Dendritic cell treated with granulocyte-macrophage colony-stimulating factor and Interleukin-4, amounts not matched to agents 40 ng/mL and 50 ng/mL, for 4 days (primary cell): Measurements from ENCODE around the gene SPDYE4.

Experiments
- H3K27ac Mint-ChIP-seq: one replicate; pipeline ENCODE4 v1.8.0; 2022; ENCODE audit warnings: mild to moderate bottlenecking, mixed read lengths
- H3K27me3 Mint-ChIP-seq: one replicate; pipeline ENCODE4 v1.8.0; 2022; ENCODE audit warnings: mild to moderate bottlenecking, mixed read lengths
- H3K36me3 Mint-ChIP-seq: one replicate; pipeline ENCODE4 v1.8.0; 2022; ENCODE audit warnings: low read depth, mixed read lengths
- H3K4me1 Mint-ChIP-seq: one replicate; pipeline ENCODE4 v1.8.0; 2022; ENCODE audit warnings: low read depth, mixed read lengths
- H3K4me3 Mint-ChIP-seq: one replicate; pipeline ENCODE4 v1.8.0; 2022; ENCODE audit warnings: mild to moderate bottlenecking, moderate library complexity, mixed read lengths
- H3K9me3 Mint-ChIP-seq: one replicate; pipeline ENCODE4 v1.8.0; 2022; ENCODE audit warnings: mixed read lengths
- intact Hi-C: fragments of 100-400 bp; cut with micrococcal nuclease; formaldehyde crosslinking; loops from one replicate; pipeline ENCODE4 v1.15.0; 2022

Gene SPDYE4

DNA sequence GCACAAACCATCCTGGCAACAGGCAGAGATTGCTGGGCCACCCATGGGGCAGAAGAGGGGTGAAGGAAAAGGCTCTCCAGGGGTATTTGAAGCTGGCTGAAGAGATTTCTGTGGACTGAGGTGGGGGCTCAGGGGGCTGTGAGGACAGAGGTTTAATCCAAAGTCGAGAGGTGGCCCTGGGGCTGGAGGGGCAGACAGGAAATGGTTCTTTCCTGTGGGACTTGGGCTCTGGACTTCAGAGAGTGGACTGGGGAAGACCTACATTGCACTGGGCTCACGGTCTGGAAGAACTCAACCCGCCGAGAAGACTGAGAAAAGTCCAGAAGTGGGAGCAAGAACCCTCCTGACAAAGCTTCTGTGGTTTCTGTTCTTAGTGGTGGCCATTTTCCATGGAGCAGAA lies 16.6 kb downstream of the SPDYE4 start:
- peaks cover 44% of the 10 kb centered on the region for H3K27me3 Mint-ChIP-seq
- H3K4me1 Mint-ChIP-seq: peaks cover 27% of the 10 kb centered on the region
- no peaks in the 10 kb centered on the region for H3K9me3 Mint-ChIP-seq
- no peak overlapping the region for H3K27ac Mint-ChIP-seq
- no peak overlapping the region for H3K4me3 Mint-ChIP-seq
- H3K36me3 Mint-ChIP-seq: peaks cover 8% of the 10 kb centered on the region
- intact Hi-C loops: no loop called here

- H3K27me3 Mint-ChIP-seq: peaks cover 42% of the 10 kb centered on the region
- intact Hi-C loops: no loop called here
Measured at GRCh38 chr17:8741366-8741765, 17.0 kb downstream of the SPDYE4 start.

DNA sequence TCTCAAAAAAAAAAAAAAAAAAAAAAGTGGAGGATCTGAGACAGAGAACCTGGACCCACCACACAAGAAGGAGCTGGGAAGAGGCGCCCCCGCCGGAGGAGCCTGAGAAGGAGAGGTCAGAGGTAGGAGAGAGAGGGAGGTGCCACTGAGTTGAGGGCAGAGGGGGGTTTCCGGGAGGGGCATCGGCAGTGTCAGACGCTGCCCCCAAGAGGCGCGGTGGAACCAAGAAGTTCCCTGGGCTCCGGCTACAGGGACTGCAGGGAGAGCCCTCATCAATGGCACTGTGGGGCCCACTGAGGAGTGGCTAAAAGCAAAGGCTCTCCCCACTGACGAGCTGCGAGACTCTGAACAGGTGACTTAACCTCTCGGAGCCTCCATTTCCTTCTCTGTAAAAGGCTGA lies 17.9 kb downstream of the SPDYE4 start:
- intact Hi-C loops: no loop called here
- Mint-ChIP-seq H3K9me3 (no peaks in the 10 kb centered on the region), H3K36me3 (peaks cover 1% of the 10 kb centered on the region), H3K4me3 (peak overlapping the region; percentile 76), H3K4me1 (peaks cover 14% of the 10 kb centered on the region), H3K27me3 (peaks cover 38% of the 10 kb centered on the region), H3K27ac (peak overlapping the region; percentile 72)

More at GRCh38 chr17:8741366-8741765, 17.0 kb downstream of the SPDYE4 start:
- Mint-ChIP-seq H3K27ac (no peak overlapping the region), H3K9me3 (no peaks in the 10 kb centered on the region), H3K4me3 (no peak overlapping the region), H3K36me3 (peaks cover 8% of the 10 kb centered on the region), H3K4me1 (peaks cover 23% of the 10 kb centered on the region)

- H3K4me1 Mint-ChIP-seq: peaks cover 14% of the 10 kb centered on the region
- no peak overlapping the region for H3K4me3 Mint-ChIP-seq
- no peak overlapping the region for H3K27ac Mint-ChIP-seq
- H3K36me3 Mint-ChIP-seq: no peaks in the 10 kb centered on the region
- peaks cover 32% of the 10 kb centered on the region for H3K27me3 Mint-ChIP-seq
- no peaks in the 10 kb centered on the region for H3K9me3 Mint-ChIP-seq
- intact Hi-C loops: no loop called here
Measured at GRCh38 chr17:8739097-8739496, 19.2 kb downstream of the SPDYE4 start.

DNA sequence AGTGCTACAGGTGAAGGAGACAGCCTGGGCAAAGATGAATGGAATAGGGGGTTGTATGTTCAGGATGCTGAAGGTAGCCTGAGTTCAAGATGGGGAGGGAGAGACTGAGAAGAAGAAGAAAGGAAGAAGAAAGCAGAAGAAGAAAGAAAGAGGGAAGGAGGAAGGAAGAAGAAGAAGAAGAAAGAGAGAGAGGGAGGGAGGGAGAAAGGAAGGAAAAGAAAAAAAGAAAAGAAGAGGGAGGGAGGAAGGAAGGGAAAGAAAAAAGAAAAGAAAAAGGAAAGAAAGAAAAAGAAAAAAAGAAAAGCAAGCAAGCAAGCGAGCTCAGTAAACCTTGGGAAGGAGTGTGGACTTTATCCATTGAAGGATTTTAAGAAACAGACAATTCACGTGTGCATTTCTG lies 21.6 kb downstream of the SPDYE4 start:
- H3K4me1 Mint-ChIP-seq: peaks cover 14% of the 10 kb centered on the region
- H3K4me3 Mint-ChIP-seq: no peak overlapping the region
- no peaks in the 10 kb centered on the region for H3K9me3 Mint-ChIP-seq
- no peaks in the 10 kb centered on the region for H3K36me3 Mint-ChIP-seq
- H3K27ac Mint-ChIP-seq: no peak overlapping the region
- peaks cover 25% of the 10 kb centered on the region for H3K27me3 Mint-ChIP-seq
- intact Hi-C loops: no loop called here

- Mint-ChIP-seq H3K27me3 (peaks cover 21% of the 10 kb centered on the region), H3K4me1 (peaks cover 14% of the 10 kb centered on the region), H3K27ac (no peak overlapping the region), H3K36me3 (no peaks in the 10 kb centered on the region), H3K4me3 (no peak overlapping the region), H3K9me3 (no peaks in the 10 kb centered on the region)
- intact Hi-C loops: no loop called here
Measured at GRCh38 chr17:8736362-8736761, 22.0 kb downstream of the SPDYE4 start.

DNA sequence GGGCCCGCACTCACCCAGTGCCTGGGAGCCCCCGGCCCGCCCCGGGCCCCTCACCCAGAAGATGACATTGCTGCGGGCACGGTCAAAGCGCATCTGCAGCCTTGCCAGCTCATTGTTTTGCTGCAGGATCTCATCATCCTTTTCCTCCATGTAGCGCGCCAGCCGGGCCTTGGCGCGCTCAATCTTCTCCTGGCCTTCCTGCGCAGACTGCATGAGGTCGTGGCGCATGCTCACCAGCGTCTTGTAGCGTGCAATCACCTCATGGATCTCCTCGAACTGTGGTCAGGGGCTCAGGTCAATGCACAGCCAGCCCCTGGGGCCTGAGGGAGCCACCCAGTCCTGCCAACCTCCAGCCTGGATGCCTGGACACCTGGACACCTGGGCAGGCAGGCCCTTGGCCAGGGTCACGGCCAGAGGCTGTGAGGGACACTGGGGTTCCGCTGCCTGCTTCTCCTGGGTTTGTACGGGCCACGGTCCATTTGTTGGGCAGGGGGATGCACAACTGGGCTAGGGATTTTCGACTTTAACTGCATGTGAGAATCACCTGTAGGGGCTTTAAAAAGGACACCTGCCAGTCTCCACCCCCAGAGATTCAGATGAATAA lies 22.9 kb downstream of the SPDYE4 start:
- no peak overlapping the region for H3K27ac Mint-ChIP-seq

GRCh38 chr17:8734876-8735275 lies 23.5 kb downstream of the SPDYE4 start:
- Mint-ChIP-seq H3K36me3 (no peaks in the 10 kb centered on the region), H3K27me3 (peaks cover 14% of the 10 kb centered on the region), H3K4me1 (peaks cover under 1% of the 10 kb centered on the region), H3K27ac (no peak overlapping the region), H3K9me3 (no peaks in the 10 kb centered on the region), H3K4me3 (no peak overlapping the region)
- intact Hi-C loops: no loop called here

More for the DNA sequence above, 22.9 kb downstream of the SPDYE4 start:
- H3K9me3 Mint-ChIP-seq: no peaks in the 10 kb centered on the region
- intact Hi-C loops: no loop called here
- H3K27me3 Mint-ChIP-seq: peaks cover 19% of the 10 kb centered on the region
- no peak overlapping the region for H3K4me3 Mint-ChIP-seq
- H3K4me1 Mint-ChIP-seq: peaks cover 6% of the 10 kb centered on the region
- H3K36me3 Mint-ChIP-seq: no peaks in the 10 kb centered on the region

DNA sequence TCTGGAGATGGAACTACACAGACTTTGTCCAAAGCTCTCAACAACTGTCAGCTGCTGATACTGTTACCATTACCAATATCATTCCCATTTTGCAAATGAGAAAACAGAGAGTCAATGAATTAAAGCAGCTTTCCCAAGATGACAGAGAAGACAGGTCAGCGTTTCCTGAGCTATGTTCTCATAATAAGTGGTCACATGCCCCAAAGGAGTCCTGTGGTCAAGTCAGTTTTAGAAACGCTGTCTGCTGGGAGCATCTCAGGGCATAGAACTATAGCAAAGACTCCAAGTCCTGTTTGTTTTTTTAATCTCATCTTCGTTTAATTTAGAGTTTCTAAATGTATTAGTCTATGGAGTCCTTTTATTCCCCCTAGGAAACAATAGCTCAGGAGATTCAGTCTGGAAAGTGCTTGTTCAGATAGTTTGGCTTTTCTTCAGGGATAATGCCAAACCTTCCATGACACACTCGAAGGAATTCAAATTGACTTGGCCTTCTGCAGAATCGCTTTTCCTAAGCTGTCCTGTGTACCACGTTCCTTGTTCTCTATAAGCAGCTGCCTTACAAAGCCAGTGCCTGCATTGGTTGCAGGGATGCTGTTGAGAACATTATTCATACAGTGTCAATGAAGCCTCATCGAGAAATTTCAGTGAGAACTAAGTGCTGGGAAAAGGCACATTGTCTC lies 25.8 kb downstream of the SPDYE4 start:
- H3K36me3 Mint-ChIP-seq: no peaks in the 10 kb centered on the region
- intact Hi-C loops: no loop called here
- no peak overlapping the region for H3K27ac Mint-ChIP-seq
- peaks cover 10% of the 10 kb centered on the region for H3K27me3 Mint-ChIP-seq
- H3K9me3 Mint-ChIP-seq: no peaks in the 10 kb centered on the region
- no peak overlapping the region for H3K4me3 Mint-ChIP-seq
- peaks cover 2% of the 10 kb centered on the region for H3K4me1 Mint-ChIP-seq

GRCh38 chr17:8729860-8730259 lies 28.5 kb downstream of the SPDYE4 start:
- H3K4me1 Mint-ChIP-seq: peaks cover 24% of the 10 kb centered on the region
- peaks cover 15% of the 10 kb centered on the region for H3K27me3 Mint-ChIP-seq
- intact Hi-C loops: no loop called here

DNA sequence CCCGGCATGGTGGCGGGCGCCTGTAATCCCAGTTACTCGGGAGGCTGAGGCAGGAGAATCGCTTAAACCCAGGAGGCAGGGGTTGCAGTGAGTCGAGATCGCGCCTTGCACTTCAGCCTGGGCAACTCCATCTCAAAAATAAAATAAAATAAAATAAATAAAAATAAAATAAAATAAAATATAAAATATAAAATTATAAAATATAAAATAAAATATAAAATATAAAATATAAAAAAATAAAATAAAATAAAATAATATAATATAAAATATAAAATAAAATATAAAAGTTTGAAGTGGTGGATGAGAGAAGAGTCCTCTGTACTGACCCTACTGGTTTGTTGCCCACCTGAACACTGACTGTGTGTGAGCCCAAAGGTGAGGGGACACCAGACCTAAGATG lies 28.9 kb downstream of the SPDYE4 start:
- intact Hi-C loops: no loop called here
- peaks cover 24% of the 10 kb centered on the region for H3K4me1 Mint-ChIP-seq
- no peaks in the 10 kb centered on the region for H3K9me3 Mint-ChIP-seq
- H3K27ac Mint-ChIP-seq: no peak overlapping the region
- no peaks in the 10 kb centered on the region for H3K36me3 Mint-ChIP-seq
- peaks cover 15% of the 10 kb centered on the region for H3K27me3 Mint-ChIP-seq
- H3K4me3 Mint-ChIP-seq: no peak overlapping the region

More at GRCh38 chr17:8729860-8730259, 28.5 kb downstream of the SPDYE4 start:
- no peak overlapping the region for H3K27ac Mint-ChIP-seq
- no peaks in the 10 kb centered on the region for H3K9me3 Mint-ChIP-seq
- no peaks in the 10 kb centered on the region for H3K36me3 Mint-ChIP-seq
- H3K4me3 Mint-ChIP-seq: no peak overlapping the region

- Mint-ChIP-seq H3K27me3 (peaks cover 15% of the 10 kb centered on the region), H3K27ac (no peak overlapping the region), H3K9me3 (no peaks in the 10 kb centered on the region), H3K4me1 (peaks cover 24% of the 10 kb centered on the region), H3K36me3 (no peaks in the 10 kb centered on the region), H3K4me3 (no peak overlapping the region)
- intact Hi-C loops: no loop called here
Measured at GRCh38 chr17:8728971-8729370, 29.4 kb downstream of the SPDYE4 start.

DNA sequence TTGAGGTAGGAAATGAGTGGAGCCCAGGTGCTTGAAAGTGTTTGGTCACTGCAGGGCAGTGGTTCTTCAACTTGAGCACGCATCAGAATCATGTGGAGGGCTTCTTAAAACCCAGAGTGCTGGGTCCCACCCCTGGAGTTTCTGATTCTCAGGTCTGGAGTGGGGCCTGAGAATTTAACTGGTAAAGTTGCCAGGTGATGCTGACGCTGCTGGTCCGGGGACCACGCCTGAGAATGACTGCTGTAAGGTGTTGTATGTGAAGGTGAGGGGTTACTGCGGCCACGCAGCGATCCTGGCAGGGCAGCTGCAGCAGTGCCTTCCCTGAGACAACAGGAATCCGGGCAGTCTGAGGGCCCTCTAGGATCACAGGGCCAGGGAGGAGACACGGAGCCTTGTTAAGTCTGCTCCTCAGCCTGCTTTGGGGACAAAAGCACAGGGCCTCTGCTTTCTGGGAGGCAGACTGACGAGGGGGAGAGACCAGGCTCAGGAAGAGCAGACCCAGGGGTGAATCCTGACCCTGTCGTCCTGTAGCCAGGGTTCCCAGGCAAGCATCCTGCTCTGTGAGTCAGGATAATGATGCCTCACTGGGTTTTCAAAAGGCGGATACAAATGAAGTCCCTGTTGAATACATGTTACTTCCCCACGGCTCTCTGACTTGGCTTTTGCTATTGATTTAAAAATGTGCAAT lies 30.0 kb downstream of the SPDYE4 start:
- no peak overlapping the region for H3K27ac Mint-ChIP-seq
- H3K9me3 Mint-ChIP-seq: no peaks in the 10 kb centered on the region
- no peaks in the 10 kb centered on the region for H3K36me3 Mint-ChIP-seq
- H3K4me3 Mint-ChIP-seq: no peak overlapping the region
- peaks cover 24% of the 10 kb centered on the region for H3K4me1 Mint-ChIP-seq
- intact Hi-C loops: no loop called here
- H3K27me3 Mint-ChIP-seq: peaks cover 14% of the 10 kb centered on the region

DNA sequence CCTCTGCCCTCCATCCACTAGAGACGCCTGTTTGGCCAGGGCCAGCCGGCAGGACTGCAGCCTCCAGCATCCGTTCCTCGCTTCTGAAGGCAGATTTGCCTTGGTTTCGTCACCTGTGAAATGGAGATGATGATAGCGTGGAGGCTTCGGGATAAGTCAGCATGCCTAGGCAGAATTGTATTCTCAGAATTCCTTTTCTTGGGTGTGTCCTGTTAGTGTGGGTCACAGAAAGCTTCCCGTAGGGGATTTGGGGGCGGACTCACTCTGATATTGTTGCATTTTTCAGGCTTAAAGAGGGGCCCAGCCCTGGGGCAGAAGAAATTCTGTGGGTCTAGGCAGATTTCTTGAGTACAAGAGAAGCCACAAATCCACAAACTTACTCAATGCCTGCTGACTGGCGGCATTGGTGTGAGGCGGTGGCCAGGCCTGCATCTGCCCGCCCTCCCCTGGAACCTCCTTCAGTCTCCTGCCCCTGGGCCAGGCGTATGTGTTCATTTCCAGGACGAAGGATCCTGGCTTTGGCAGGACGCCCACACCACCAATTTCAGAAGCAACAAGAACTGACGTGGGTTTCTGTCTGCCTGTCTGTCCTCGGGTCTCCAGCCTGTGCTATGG lies 31.3 kb downstream of the SPDYE4 start:
- H3K9me3 Mint-ChIP-seq: no peaks in the 10 kb centered on the region
- H3K27ac Mint-ChIP-seq: no peak overlapping the region
- no peak overlapping the region for H3K4me3 Mint-ChIP-seq
- H3K36me3 Mint-ChIP-seq: no peaks in the 10 kb centered on the region
- intact Hi-C loops: no loop called here
- peaks cover 24% of the 10 kb centered on the region for H3K4me1 Mint-ChIP-seq
- H3K27me3 Mint-ChIP-seq: peaks cover 13% of the 10 kb centered on the region
